HG03571 (cell line): ENCODE measurements around the gene CHIC1.
A peak's percentile ranks its signal among the peaks of the same experiment; 100 is the strongest.
"Not testable (repeated sequence)": the region's sequence is repeated elsewhere in the genome, so short reads cannot be mapped to it uniquely, and the experiment has no call there.

Experiments
- ATAC-seq: cut with Tn5 transposase; IDR thresholded peaks from one replicate; pipeline ENCODE4 v1.9.1; 2021; ENCODE audit not compliant: unreplicated experiment

CHIC1 gene

GRCh38 chrX:73562984-73563737 is at the start of gene CHIC1:
TSS of gene CHIC1 (plus strand) at chrX:73563197. CDS start at chrX:73563285, 88 bp downstream.
- ATAC-seq, result peak; percentile 52

GRCh38 chrX:73522823-73523222 is 40.2 kb upstream of the CHIC1 start:
- ATAC-seq, result not testable (repeated sequence)

DNA sequence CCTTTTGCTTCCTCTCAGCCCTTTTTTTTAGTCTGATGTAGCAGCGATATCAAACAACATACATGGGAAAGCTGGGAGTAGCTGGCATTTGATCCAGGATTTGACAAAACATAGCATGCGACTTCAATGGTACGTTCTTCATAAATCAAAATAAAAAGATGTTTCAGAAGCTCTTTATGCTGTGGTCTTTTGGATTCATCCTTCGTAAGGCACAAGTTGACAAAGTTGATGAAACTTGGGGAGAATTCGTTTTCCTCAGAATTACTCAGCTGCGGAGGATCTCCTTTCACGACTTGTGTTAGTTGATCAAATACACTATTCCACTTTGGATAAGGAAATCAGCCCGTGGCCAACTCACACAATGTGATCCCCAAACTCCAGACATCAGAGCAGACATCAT is 38.1 kb upstream of the CHIC1 start:
- no peak for ATAC-seq

DNA sequence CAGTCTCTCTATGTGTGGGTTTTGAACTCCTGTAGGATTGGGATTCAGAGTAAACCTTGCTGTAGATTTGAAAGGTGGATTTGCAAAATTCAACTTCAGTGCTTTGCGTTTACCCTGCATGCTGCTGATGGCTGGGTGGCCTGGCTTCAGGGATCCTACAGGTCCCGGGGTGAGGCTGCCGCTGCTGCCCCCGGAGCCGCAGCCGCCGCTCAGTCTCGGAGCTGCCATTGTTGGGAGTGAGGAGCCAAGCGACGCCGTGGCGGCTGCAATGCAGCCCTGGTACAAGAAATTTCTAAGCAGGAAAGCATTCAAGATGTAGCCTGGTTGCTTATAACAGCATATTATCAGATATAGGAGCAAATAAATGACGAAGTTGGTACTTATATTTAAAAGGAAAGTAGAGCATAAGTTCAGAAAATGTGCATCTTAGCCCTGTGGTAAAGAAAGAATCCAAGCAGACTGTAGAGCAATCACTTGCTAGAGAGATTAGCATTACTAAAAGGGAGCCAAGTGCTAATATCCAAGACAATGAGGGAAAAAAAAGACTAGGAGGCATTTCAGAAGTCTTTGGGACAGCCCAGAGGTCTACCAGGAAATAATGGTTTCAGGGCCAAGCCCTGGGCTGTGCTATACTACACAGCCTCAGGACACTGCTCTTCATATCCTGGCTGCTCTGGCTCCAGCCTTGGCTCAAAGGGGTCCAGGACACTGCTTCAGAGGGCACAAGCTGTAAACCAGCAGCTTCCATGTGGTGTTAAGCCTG is 36.9 kb upstream of the CHIC1 start:
- no peak for ATAC-seq

- not testable (repeated sequence) for ATAC-seq
Measured at GRCh38 chrX:73531655-73532054, 31.3 kb upstream of the CHIC1 start.

GRCh38 chrX:73556159-73556558 is 6.8 kb upstream of the CHIC1 start:
- no peak for ATAC-seq

DNA sequence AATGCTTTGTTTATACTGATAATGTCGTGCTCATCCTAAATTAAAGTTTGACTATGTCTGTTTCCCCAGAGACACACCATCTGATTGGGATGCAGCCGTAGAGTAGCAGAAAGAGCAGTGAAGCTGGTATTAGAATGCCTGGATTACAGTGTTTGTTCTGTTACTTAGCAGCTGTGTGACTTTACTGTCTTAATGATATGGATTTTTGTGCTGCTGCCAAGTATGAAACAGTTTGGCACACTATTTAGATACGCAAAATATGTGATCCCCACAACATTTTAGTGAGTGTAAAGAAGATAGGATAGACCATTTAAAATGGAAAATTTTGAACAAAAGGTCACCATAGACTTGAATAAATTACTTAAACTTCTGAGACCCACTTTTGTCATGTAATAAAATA is 1.2 kb upstream of the CHIC1 start:
- no peak for ATAC-seq

- peak; percentile 35 for ATAC-seq
Measured at GRCh38 chrX:73562458-73562857, 539 bp upstream of the CHIC1 start.

GRCh38 chrX:73563738-73564068 is 706 bp downstream of the CHIC1 start:
- ATAC-seq, result peak; percentile 25

DNA sequence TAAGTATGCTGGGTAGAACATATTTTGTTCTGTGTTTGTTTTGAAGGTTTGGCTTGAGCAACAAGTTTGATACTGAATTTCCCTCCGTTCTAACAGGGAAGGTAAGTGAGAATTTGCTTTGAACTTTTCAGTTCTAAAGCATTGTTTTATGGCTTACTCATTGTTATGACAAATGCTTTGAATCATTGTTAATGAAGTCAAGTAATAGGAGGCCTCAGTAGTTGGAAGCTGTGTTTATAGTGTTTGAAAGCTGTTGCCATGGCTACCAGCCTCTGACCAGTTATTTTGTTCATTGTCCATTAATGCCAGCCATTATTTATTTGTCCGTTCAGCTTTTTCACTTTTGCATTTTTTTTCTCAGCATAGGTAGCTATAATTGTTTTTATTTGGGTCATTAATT is 14.4 kb downstream of the CHIC1 start:
- ATAC-seq, result no peak

DNA sequence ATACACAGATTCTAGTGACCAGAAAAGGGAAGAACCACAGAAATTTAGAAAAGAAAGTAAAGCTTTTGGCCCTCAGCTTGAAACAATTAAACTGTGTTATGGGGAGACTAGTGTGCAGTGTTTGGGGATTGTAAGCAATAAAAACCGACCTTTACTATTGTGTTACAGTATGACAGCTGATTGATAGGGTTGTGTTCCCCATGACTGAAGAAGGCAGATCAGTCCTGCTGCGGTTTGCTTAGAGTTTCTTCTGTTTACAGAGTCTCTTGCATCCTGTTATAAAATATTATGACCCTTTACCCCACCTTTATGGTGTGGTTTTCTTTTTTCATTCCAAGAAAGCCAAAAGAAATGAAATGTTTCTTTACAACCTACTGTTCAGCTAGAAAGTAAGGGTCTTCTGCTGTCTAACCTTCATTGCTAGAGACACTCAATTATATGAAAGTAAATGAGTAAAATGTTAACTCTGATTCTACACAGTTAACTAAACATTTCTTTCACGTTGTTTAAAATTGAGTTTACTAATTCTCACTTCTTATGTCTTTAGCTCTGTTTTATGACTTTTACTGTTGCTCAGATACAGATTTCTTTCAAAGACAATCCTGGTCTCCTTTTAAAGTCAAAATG is 18.1 kb downstream of the CHIC1 start:
- ATAC-seq, result peak; percentile 75

GRCh38 chrX:73597758-73598157 is 34.8 kb downstream of the CHIC1 start:
- not testable (repeated sequence) for ATAC-seq

DNA sequence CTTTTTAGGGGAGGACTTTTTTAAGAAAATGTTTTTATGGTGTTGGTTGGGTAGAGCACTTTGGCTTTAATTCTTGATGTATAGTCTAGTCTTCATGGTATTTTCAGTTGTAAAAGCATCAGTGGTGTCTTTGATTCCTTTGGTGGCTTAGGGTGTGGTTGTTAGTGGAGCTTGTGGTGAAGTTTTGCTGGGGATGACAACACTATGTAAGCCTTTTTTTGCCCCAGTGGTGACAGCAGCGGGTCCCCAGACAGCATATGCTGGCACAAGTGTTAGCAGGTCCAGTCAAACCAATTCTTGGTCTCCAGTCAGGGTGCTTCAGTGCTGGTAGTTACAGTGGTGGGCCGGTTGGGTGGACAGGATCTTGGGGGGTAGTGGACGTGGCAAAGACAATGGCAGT is 52.0 kb downstream of the CHIC1 start:
- ATAC-seq, result no peak

- ATAC-seq, result not testable (repeated sequence)
Measured at GRCh38 chrX:73641669-73642068, 78.7 kb downstream of the CHIC1 start.

- ATAC-seq, result no peak
Measured at GRCh38 chrX:73647212-73647611, 84.2 kb downstream of the CHIC1 start.

GRCh38 chrX:73647632-73648322 is 84.8 kb downstream of the CHIC1 start:
- no peak for ATAC-seq

GRCh38 chrX:73661322-73661721 is 98.3 kb downstream of the CHIC1 start:
- not testable (repeated sequence) for ATAC-seq

- no peak for ATAC-seq
Measured at GRCh38 chrX:73668779-73669178, 105.8 kb downstream of the CHIC1 start.

GRCh38 chrX:73681408-73681807 is 118.4 kb downstream of the CHIC1 start:
- no peak for ATAC-seq

- no peak for ATAC-seq
Measured at GRCh38 chrX:73683236-73683859, 120.4 kb downstream of the CHIC1 start.

DNA sequence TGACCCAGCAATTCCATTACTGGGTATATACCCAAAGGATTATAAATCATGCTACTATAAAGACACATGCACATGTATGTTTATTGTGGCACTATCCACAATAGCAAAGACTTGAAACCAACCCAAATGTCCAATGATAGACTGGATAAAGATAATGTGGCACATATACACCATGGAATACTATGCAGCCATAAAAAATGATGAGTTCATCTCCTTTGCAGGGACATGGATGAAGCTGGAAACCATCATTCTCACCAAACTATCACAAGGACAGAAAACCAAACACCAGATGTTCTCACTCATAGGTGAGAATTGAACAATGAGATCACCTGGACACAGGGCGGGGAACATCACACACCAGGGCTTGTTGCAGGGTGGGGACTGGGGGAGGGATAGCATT is 144.0 kb downstream of the CHIC1 start:
- not testable (repeated sequence) for ATAC-seq
